CD8-positive, alpha-beta memory T cell (primary cell): ENCODE results near the gene GLOD5. TPM values are rescaled to one million over a fixed set of nuclear protein-coding genes. Genes with fewer than 3 reads are reported as not detected.

ENCODE experiments used
- CTCF ChIA-PET: fragments of 350-600 bp; sonication (Branson Sonifier 250); formaldehyde crosslinking; loops from one replicate; lab custom pipeline; 2021; ENCODE audit warnings: antibody characterized with exemption; lab: Charles Lee
- POLR2A ChIA-PET: fragments of 350-600 bp; sonication (Branson Sonifier 250); formaldehyde crosslinking; loops from one replicate; lab custom pipeline; 2021; ENCODE audit warnings: antibody characterized with exemption; lab: Charles Lee
- DNase-seq, 5 donors: peaks; one replicate each; pipeline versions ENCODE4 v3.0.0 to v3.0.0-alpha.2; 2020 to 2022; ENCODE audit warnings: mixed read lengths in 1 of 5
- H3K27ac ChIP-seq: one replicate; pipeline ENCODE4 v1.7.0; 2013; ENCODE audit warnings: low read depth, mild to moderate bottlenecking, low read length, moderate library complexity
- H3K27me3 ChIP-seq: 2 replicates; pipeline ENCODE4 v1.7.0; 2013; ENCODE audit warnings: low read length, mild to moderate bottlenecking; ENCODE audit not compliant: insufficient read depth, poor library complexity, severe bottlenecking
- H3K36me3 ChIP-seq: 2 replicates; pipeline ENCODE4 v1.7.0; 2013; ENCODE audit warnings: mild to moderate bottlenecking, low read length, moderate library complexity; ENCODE audit not compliant: insufficient read depth
- H3K4me1 ChIP-seq: 2 replicates; pipeline ENCODE4 v1.7.0; 2013; ENCODE audit warnings: mild to moderate bottlenecking, low read length, moderate library complexity; ENCODE audit not compliant: insufficient read depth
- H3K4me3 ChIP-seq: 2 replicates; pipeline ENCODE4 v1.7.0; 2013; ENCODE audit warnings: mild to moderate bottlenecking, low read length
- H3K9me3 ChIP-seq: 2 replicates; pipeline ENCODE4 v1.7.0; 2013; ENCODE audit warnings: mild to moderate bottlenecking, low read length
- H3K27ac Mint-ChIP-seq, 8 donors: one replicate each; pipeline ENCODE4 v1.8.0; 2020 to 2021; ENCODE audit warnings: mixed read lengths in 8 of 8, mild to moderate bottlenecking in 6 of 8, inconsistent platforms in 3 of 8, moderate library complexity in 3 of 8
- H3K27me3 Mint-ChIP-seq, 2 donors: one replicate each; pipeline ENCODE4 v1.8.0; 2020 to 2021; ENCODE audit warnings: mixed read lengths in 2 of 2, mild to moderate bottlenecking in 1 of 2, moderate library complexity in 1 of 2
- H3K36me3 Mint-ChIP-seq, 3 donors: one replicate each; pipeline ENCODE4 v1.8.0; 2020 to 2021; ENCODE audit warnings: mixed read lengths in 3 of 3, inconsistent platforms in 1 of 3, mild to moderate bottlenecking in 1 of 3
- H3K4me1 Mint-ChIP-seq, 3 donors: one replicate each; pipeline ENCODE4 v1.8.0; 2020 to 2021; ENCODE audit warnings: mixed read lengths in 3 of 3, inconsistent platforms in 1 of 3, mild to moderate bottlenecking in 1 of 3
- H3K4me3 Mint-ChIP-seq, 7 donors: one replicate each; pipeline ENCODE4 v1.8.0; 2020 to 2021; ENCODE audit warnings: mixed read lengths in 7 of 7, mild to moderate bottlenecking in 6 of 7, moderate library complexity in 4 of 7, inconsistent platforms in 2 of 7
- H3K9me3 Mint-ChIP-seq, 5 donors: one replicate each; pipeline ENCODE4 v1.8.0; 2020 to 2022; ENCODE audit warnings: mixed read lengths in 5 of 5, mild to moderate bottlenecking in 3 of 5, moderate library complexity in 2 of 5, inconsistent platforms in 1 of 5
- polyA plus RNA-seq: library from polyadenylated mRNA; unstranded; fragments of 300-500 nt; fragmentation: Illumina TruSeq; gene quantifications from one replicate; pipeline ENCODE4 v1.2.3, GENCODE V29; 2021
- total RNA-seq, 2 experiments: library from RNA; stranded (reverse); gene quantifications; one replicate each; pipeline ENCODE4 v1.2.3, GENCODE V29; 2021

Gene GLOD5
- total and polyA plus RNA-seq, 3 experiments from 2014 or later, result not detected

DNA sequence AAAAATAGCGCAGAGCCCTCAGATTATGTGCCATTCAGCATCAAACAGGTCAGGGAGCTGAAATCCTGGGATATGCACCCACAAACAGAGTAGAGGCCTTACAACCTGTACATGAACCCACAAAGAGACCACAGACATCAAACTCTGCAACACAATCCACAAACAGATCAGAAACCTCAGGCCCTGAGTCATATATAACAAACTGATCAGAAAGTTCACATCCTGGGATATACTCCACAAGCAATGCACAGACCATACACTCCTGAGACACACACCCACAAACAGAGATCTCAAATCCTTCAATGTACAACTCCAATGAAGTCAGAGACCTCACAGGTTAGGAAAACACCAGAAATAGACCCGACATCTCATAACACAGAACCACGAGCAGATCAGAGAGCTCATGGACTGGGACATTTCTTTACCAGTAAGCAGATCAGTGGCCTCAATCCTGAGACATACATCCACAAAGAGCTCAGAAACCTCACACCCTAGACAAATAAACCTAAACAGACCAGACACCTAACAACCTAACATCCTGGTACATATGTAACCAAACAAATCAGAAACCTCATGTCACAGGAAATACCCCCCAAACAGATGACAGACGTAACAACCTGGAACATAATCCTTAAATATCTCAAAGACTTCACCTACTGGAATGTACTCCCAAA, 40.8 kb upstream of the GLOD5 start:
- H3K27ac Mint-ChIP-seq, result no peak overlapping the region
- Histone ChIP-seq H3K27ac (peak overlapping the region; percentile 68), H3K4me3 (peak overlapping the region; percentile 23), H3K27me3 (no peaks in the 10 kb centered on the region), H3K4me1 (peaks cover 66% of the 10 kb centered on the region), H3K36me3 (no peaks in the 10 kb centered on the region), H3K9me3 (no peaks in the 10 kb centered on the region)
- CTCF ChIA-PET, result interaction anchor here (0.6 kb wide), 1 partner anchor 20 kb away, joined by 3 read pairs; no protein-coding TSS in a partner anchor
- no peaks in the 10 kb centered on the region for H3K9me3 Mint-ChIP-seq
- H3K36me3 Mint-ChIP-seq, result no peaks in the 10 kb centered on the region
- POLR2A ChIA-PET, result interaction anchor here (1.0 to 1.2 kb wide), 2 partner anchors 17 to 44 kb away, joined by 3 to 7 read pairs; no protein-coding TSS in a partner anchor
- peaks cover 32 to 47% (median 34%) of the 10 kb centered on the region in 3 donors for H3K4me1 Mint-ChIP-seq
- peaks cover 0 to 4% of the 10 kb centered on the region in 2 donors for H3K27me3 Mint-ChIP-seq
- DNase-seq, result peak in 2 of 5 donors; percentile 39 to 61
- no peak overlapping the region for H3K4me3 Mint-ChIP-seq

DNA sequence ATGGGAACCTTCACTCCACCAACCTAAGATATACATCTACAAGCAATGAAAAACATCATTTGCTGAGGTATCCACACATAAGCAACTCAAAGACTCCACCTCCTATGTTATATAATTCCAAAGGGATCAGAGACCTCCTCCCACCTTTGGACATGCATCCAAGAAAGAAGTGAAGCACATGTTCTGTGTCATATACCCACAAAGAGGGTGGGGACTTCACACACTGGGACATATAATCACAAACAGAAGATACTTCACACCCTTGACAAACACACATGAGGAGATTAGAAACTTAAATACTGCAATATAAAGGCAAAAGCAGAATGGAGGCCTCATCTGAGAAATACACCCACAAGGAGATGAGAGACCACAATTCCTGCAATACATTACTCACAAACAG, 39.6 kb upstream of the GLOD5 start:
- H3K27ac Mint-ChIP-seq, result no peak overlapping the region
- H3K4me3 Mint-ChIP-seq, result no peak overlapping the region
- no peak for DNase-seq
- H3K9me3 Mint-ChIP-seq, result peaks cover 0 to 2% (median 0%) of the 10 kb centered on the region in 5 donors
- H3K9me3 ChIP-seq, result no peaks in the 10 kb centered on the region
- H3K4me3 ChIP-seq, result no peak overlapping the region
- peaks cover 0 to 4% of the 10 kb centered on the region in 2 donors for H3K27me3 Mint-ChIP-seq
- no peak overlapping the region for H3K27ac ChIP-seq
- no peaks in the 10 kb centered on the region for H3K36me3 Mint-ChIP-seq
- no peaks in the 10 kb centered on the region for H3K36me3 ChIP-seq
- H3K4me1 Mint-ChIP-seq, result peaks cover 32 to 48% (median 36%) of the 10 kb centered on the region in 3 donors
- H3K4me1 ChIP-seq, result peaks cover 66% of the 10 kb centered on the region
- no peaks in the 10 kb centered on the region for H3K27me3 ChIP-seq
- ChIA-PET POLR2A (no interaction called here), CTCF (no interaction called here)

DNA sequence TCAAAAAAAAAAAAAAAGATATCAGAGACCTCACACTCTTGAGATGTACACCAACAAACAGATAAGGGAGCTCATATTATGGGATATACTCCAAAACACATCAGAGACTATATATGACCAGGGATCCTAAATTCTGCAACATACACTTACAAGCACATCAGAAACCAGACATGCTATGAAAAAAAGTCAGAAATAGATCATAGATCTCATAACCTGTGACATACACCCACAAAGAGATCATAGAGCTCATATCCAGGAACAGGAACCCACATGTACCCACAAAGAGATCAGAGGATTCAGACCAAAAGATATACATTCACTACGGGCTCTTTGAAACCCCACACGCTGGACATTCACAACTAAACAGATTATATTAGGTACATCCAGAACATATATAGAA, 35.0 kb upstream of the GLOD5 start:
- ChIA-PET POLR2A (no interaction called here), CTCF (no interaction called here)
- Histone ChIP-seq H3K4me3 (no peak overlapping the region), H3K27ac (no peak overlapping the region), H3K27me3 (no peaks in the 10 kb centered on the region), H3K36me3 (no peaks in the 10 kb centered on the region), H3K9me3 (no peaks in the 10 kb centered on the region), H3K4me1 (peaks cover 24% of the 10 kb centered on the region)
- Mint-ChIP-seq H3K36me3 (no peaks in the 10 kb centered on the region), H3K27me3 (no peaks in the 10 kb centered on the region), H3K4me1 (peaks cover 35 to 51% (median 42%) of the 10 kb centered on the region in 3 donors), H3K4me3 (peak overlapping the region in 1 of 7 donors; percentile 6), H3K9me3 (peaks cover 0 to 8% (median 4%) of the 10 kb centered on the region in 5 donors), H3K27ac (peak overlapping the region in 5 of 8 donors; percentile 34 to 87 (median 69))
- DNase-seq, result peak in 1 of 5 donors; percentile 34

DNA sequence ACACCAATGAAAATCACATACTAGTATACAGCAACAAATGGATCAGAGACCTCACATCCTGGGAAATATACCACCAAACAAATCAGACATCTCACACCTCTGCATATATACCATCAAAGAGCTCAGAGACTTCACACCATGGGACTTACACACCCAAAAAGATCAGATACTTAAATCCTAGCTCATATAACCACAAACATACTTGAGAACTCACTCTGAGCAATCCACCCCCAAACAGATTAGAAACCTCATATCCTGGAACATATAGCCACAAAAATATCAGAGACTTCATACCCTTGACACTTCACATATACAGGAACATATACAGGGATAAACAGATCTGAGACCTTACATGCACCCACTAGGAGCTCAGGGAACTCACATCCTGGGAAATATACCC, 32.9 kb upstream of the GLOD5 start:
- no peaks in the 10 kb centered on the region for H3K27me3 Mint-ChIP-seq
- H3K36me3 Mint-ChIP-seq, result no peaks in the 10 kb centered on the region
- H3K4me1 Mint-ChIP-seq, result peaks cover 38 to 49% (median 42%) of the 10 kb centered on the region in 3 donors
- peak overlapping the region in 1 of 7 donors; percentile 4 for H3K4me3 Mint-ChIP-seq
- Histone ChIP-seq H3K9me3 (no peaks in the 10 kb centered on the region), H3K4me3 (no peak overlapping the region), H3K4me1 (peaks cover 17% of the 10 kb centered on the region), H3K27me3 (no peaks in the 10 kb centered on the region), H3K27ac (no peak overlapping the region), H3K36me3 (no peaks in the 10 kb centered on the region)
- ChIA-PET CTCF (no interaction called here), POLR2A (no interaction called here)
- H3K9me3 Mint-ChIP-seq, result peaks cover 0 to 8% (median 4%) of the 10 kb centered on the region in 5 donors
- no peak for DNase-seq
- H3K27ac Mint-ChIP-seq, result peak overlapping the region in 7 of 8 donors; percentile 11 to 81 (median 37)

DNA sequence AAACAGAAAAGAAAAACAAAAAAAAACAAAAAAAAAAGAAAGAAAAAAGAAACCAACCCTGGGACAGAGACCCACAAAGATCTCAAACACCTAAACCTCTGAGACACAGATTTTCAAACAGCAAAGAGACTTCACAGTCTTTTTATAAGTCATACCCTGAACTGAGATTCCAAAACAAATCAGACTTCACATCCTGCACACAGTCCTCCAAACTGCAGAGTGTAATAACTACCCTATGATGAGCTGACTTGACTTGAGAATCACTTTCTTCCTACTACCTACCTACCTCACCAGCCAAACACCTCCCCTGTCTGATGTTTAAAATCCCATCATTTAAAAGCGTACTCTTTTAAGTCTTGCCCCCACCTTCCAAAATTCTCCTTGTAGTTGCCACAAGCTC, 25.2 kb upstream of the GLOD5 start:
- Histone ChIP-seq H3K4me3 (peak overlapping the region; percentile 8), H3K27me3 (no peaks in the 10 kb centered on the region), H3K36me3 (no peaks in the 10 kb centered on the region), H3K9me3 (no peaks in the 10 kb centered on the region), H3K4me1 (peaks cover 17% of the 10 kb centered on the region), H3K27ac (no peak overlapping the region)
- Mint-ChIP-seq H3K27me3 (peaks cover 0 to 2% of the 10 kb centered on the region in 2 donors), H3K36me3 (peaks cover 0 to 3% (median 0%) of the 10 kb centered on the region in 3 donors), H3K4me1 (peaks cover 18 to 23% (median 19%) of the 10 kb centered on the region in 3 donors), H3K9me3 (peaks cover 0 to 2% (median 0%) of the 10 kb centered on the region in 5 donors), H3K27ac (peak overlapping the region in 7 of 8 donors; percentile 10 to 97 (median 84)), H3K4me3 (peak overlapping the region in 6 of 7 donors; percentile 1 to 90 (median 22))
- POLR2A ChIA-PET, result interaction anchor here (0.9 to 2.0 kb wide), 4 partner anchors 23 to 344 kb away, joined by 3 to 22 read pairs (median 6); partner anchors contain the start of genes OTUD5 and WDR45
- peak in 1 of 5 donors; percentile 26 for DNase-seq
- CTCF ChIA-PET, result interaction anchor here (0.8 to 1.2 kb wide), 3 partner anchors 18 to 105 kb away, joined by 3 to 4 read pairs (median 3); no protein-coding TSS in a partner anchor

DNA sequence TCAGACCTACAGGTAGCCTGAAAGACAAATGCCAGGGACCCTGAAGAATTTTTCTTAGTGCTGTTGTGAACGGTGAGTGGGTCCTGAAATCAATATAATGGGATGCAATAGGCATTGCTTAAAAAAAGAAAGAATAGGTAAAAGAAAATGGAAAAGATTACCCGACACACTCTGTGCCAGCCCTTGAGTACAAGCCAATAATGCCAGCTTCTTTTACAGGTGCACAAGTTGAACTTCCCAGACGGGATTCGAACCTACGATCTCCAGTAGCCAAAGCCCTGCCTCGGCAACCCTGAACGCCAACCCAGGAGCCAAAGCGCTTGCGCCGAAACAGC, 24.7 kb upstream of the GLOD5 start:
- Mint-ChIP-seq H3K27ac (peak overlapping the region; percentile 94 to 99 (median 96)), H3K4me1 (peaks cover 18 to 23% (median 19%) of the 10 kb centered on the region in 3 donors), H3K4me3 (peak overlapping the region; percentile 90 to 96 (median 93)), H3K9me3 (peaks cover 0 to 2% (median 0%) of the 10 kb centered on the region in 5 donors), H3K36me3 (peaks cover 0 to 3% (median 0%) of the 10 kb centered on the region in 3 donors), H3K27me3 (peaks cover 0 to 5% of the 10 kb centered on the region in 2 donors)
- Histone ChIP-seq H3K4me3 (peak overlapping the region; percentile 8), H3K27me3 (no peaks in the 10 kb centered on the region), H3K27ac (no peak overlapping the region), H3K36me3 (no peaks in the 10 kb centered on the region), H3K9me3 (no peaks in the 10 kb centered on the region), H3K4me1 (peaks cover 17% of the 10 kb centered on the region)
- CTCF ChIA-PET, result interaction anchor here (0.8 to 1.3 kb wide), 4 partner anchors 24 to 105 kb away, joined by 3 to 5 read pairs (median 4); partner anchors contain the start of gene HDAC6
- POLR2A ChIA-PET, result interaction anchor here (0.6 to 2.0 kb wide), 11 partner anchors 16 to 1920 kb away, joined by 3 to 22 read pairs (median 5); partner anchors contain the start of genes HDAC6, OTUD5, WAS and WDR45
- no peak for DNase-seq

DNA sequence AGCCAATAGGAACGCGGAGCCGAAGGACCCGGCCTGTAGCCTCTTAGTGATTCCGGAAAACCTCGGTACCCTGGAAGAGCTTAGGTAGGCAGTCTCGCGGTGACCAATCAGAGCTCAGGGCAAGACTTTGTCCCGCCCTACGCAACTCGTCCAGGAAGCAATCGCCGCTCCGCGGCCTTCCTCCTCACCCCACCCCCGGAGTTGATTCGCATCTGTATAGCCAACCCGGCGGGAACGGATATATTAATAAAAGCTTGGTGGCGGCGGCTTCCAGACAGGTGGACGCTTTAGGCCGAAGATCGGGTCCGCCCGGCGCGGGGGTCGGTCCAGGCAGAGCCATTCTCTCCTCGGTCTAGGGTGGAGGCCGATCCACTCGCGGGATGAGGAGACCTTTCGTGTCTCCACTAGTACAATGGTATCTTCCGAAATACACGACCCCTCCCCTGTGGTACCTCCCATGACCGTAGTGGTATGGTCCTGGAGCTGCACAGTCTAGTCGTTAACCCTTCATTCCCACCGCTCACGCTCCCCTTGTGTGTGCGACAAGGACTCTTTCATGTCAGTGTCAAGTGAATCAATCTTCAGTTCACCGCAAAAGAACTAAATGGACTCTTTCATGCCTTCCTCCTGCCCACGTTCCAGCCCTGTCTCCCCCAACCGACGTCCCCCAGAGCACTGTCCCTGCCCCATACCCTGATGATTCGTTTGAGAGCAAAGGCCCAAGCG, 24.2 kb upstream of the GLOD5 start:
- POLR2A ChIA-PET, result interaction anchor here (0.6 to 2.0 kb wide), 13 partner anchors 17 to 1921 kb away, joined by 3 to 22 read pairs (median 4); partner anchors contain the start of genes HDAC6, OTUD5, PQBP1 and RBM3
- peaks cover 0 to 3% (median 0%) of the 10 kb centered on the region in 3 donors for H3K36me3 Mint-ChIP-seq
- CTCF ChIA-PET, result interaction anchor here (0.8 to 1.3 kb wide), 4 partner anchors 24 to 106 kb away, joined by 3 to 5 read pairs (median 4); partner anchors contain the start of gene HDAC6

More for the DNA sequence above, 24.2 kb upstream of the GLOD5 start:
- peaks cover 0 to 2% (median 0%) of the 10 kb centered on the region in 5 donors for H3K9me3 Mint-ChIP-seq
- peaks cover 17 to 23% (median 18%) of the 10 kb centered on the region in 3 donors for H3K4me1 Mint-ChIP-seq
- peak overlapping the region; percentile 94 to 99 (median 96) for H3K27ac Mint-ChIP-seq
- Histone ChIP-seq H3K4me1 (peaks cover 17% of the 10 kb centered on the region), H3K36me3 (no peaks in the 10 kb centered on the region), H3K4me3 (peak overlapping the region; percentile 66), H3K9me3 (no peaks in the 10 kb centered on the region), H3K27me3 (no peaks in the 10 kb centered on the region), H3K27ac (peak overlapping the region; percentile 86)
- H3K4me3 Mint-ChIP-seq, result peak overlapping the region; percentile 90 to 96 (median 93)
- H3K27me3 Mint-ChIP-seq, result peaks cover 0 to 7% of the 10 kb centered on the region in 2 donors
- peak; percentile 74 to 95 (median 88) for DNase-seq
